Liver (tissue), 9 donors: ENCODE data around the gene MICAL1. TPM values are rescaled to one million over a fixed set of nuclear protein-coding genes. Genes with fewer than 3 reads are reported as not detected.

ENCODE experiments used
- DNase-seq: peaks from one replicate; pipeline ENCODE4 v3.0.0-alpha.2; 2017; ENCODE audit warnings: low spot score
- H3K27ac ChIP-seq, 2 donors: one replicate each; pipeline ENCODE4 v1.7.0; 2013; ENCODE audit warnings: inconsistent platforms in 2 of 2, low read length in 2 of 2, control low read depth in 1 of 2, low read depth in 1 of 2, mild to moderate bottlenecking in 1 of 2
- H3K27me3 ChIP-seq, 4 donors: one replicate each; pipeline versions ENCODE4 v1.6.1 to v1.7.0; 2013; ENCODE audit warnings: low read length in 3 of 4, inconsistent platforms in 1 of 4, mild to moderate bottlenecking in 1 of 4, moderate library complexity in 1 of 4; ENCODE audit not compliant: control insufficient read depth in 4 of 4, insufficient read depth in 4 of 4
- H3K36me3 ChIP-seq, 4 donors: one replicate each; pipeline versions ENCODE4 v1.6.1 to v1.7.0; 2013; ENCODE audit warnings: low read length in 3 of 4, mild to moderate bottlenecking in 3 of 4, low read depth in 1 of 4, moderate library complexity in 1 of 4; ENCODE audit not compliant: control insufficient read depth in 4 of 4, insufficient read depth in 3 of 4
- H3K4me1 ChIP-seq, 4 donors: one replicate each; pipeline versions ENCODE4 v1.6.1 to v1.7.0; 2013; ENCODE audit warnings: low read length in 3 of 4, mild to moderate bottlenecking in 3 of 4, moderate library complexity in 1 of 4; ENCODE audit not compliant: control insufficient read depth in 4 of 4, insufficient read depth in 4 of 4
- H3K4me3 ChIP-seq, 3 donors: one replicate each; pipeline versions ENCODE4 v1.6.1 to v1.7.0; 2013; ENCODE audit warnings: low read length in 3 of 3, control low read depth in 1 of 3, low read depth in 1 of 3, mild to moderate bottlenecking in 1 of 3
- H3K9ac ChIP-seq, 2 donors: one replicate each; pipeline ENCODE4 v1.7.0; 2013; ENCODE audit warnings: low read length in 2 of 2, mild to moderate bottlenecking in 2 of 2, moderate library complexity in 2 of 2, control low read depth in 1 of 2, low read depth in 1 of 2
- H3K9me3 ChIP-seq, 4 donors: one replicate each; pipeline versions ENCODE4 v1.6.1 to v1.7.0; 2013; ENCODE audit warnings: low read length in 3 of 4; ENCODE audit not compliant: control insufficient read depth in 4 of 4
- ATF3 ChIP-seq: IDR thresholded peaks from 2 replicates; pipeline ENCODE4 v1.6.1; 2016; ENCODE audit warnings: antibody characterized with exemption
- CTCF ChIP-seq: fragments of 150-350 bp; IDR thresholded peaks from 2 replicates; pipeline ENCODE4 v1.5.1; 2017; ENCODE audit warnings: improper control_type of control experiment, low read depth, low read length; ENCODE audit not compliant: missing input control
- EGR1 ChIP-seq, 2 donors: IDR thresholded peaks; 2 replicates each; pipeline ENCODE4 v1.6.1; 2016 to 2018; ENCODE audit warnings: antibody characterized with exemption in 2 of 2, low read depth in 2 of 2
- FOXA1 ChIP-seq: IDR thresholded peaks from 2 replicates; pipeline ENCODE4 v1.6.1; 2016; ENCODE audit warnings: antibody characterized with exemption
- FOXA2 ChIP-seq: IDR thresholded peaks from 2 replicates; pipeline ENCODE4 v1.6.1; 2016; ENCODE audit warnings: antibody characterized with exemption
- HNF4G ChIP-seq: IDR thresholded peaks from 2 replicates; pipeline ENCODE4 v1.6.1; 2016; ENCODE audit warnings: antibody characterized with exemption
- JUND ChIP-seq, 2 donors: IDR thresholded peaks; 2 replicates each; pipeline ENCODE4 v1.6.1; 2016; ENCODE audit warnings: antibody characterized with exemption in 2 of 2
- MAX ChIP-seq: IDR thresholded peaks from 2 replicates; pipeline ENCODE4 v1.6.1; 2016; ENCODE audit warnings: antibody characterized with exemption
- NR2F2 ChIP-seq: IDR thresholded peaks from 2 replicates; pipeline ENCODE4 v1.6.1; 2016; ENCODE audit warnings: antibody characterized with exemption
- RAD21 ChIP-seq, 2 donors: IDR thresholded peaks; 2 replicates each; pipeline ENCODE4 v1.6.1; 2016; ENCODE audit warnings: antibody characterized with exemption in 2 of 2, mild to moderate bottlenecking in 2 of 2
- RXRA ChIP-seq, 2 donors: IDR thresholded peaks; 2 replicates each; pipeline ENCODE4 v1.6.1; 2017 to 2018; ENCODE audit warnings: antibody characterized with exemption in 2 of 2, mild to moderate bottlenecking in 1 of 2
- SP1 ChIP-seq: IDR thresholded peaks from 2 replicates; pipeline ENCODE4 v1.6.1; 2018; ENCODE audit warnings: antibody characterized with exemption, mild to moderate bottlenecking
- TAF1 ChIP-seq: conservative IDR thresholded peaks from 2 replicates; pipeline ENCODE4 v1.6.1; 2016; ENCODE audit warnings: antibody characterized with exemption, mild to moderate bottlenecking
- YY1 ChIP-seq: IDR thresholded peaks from 2 replicates; pipeline ENCODE4 v1.6.1; 2016; ENCODE audit warnings: antibody characterized with exemption, mild to moderate bottlenecking
- ZBTB33 ChIP-seq: IDR thresholded peaks from 2 replicates; pipeline ENCODE4 v1.6.1; 2016; ENCODE audit warnings: antibody characterized with exemption
- WGBS: extraction: QIAGEN DNeasy Blood & Tissue Kit; methylation state at CpG from one replicate; pipeline ENCODE4 v1.1.7; 2013; 5-methylcytosine and 5-hydroxymethylcytosine counted together
- polyA plus RNA-seq, 2 donors: library from polyadenylated mRNA; stranded (reverse) in 1 of 2; unstranded in 1 of 2; fragments of 200-250 nt in 1 of 2; fragments of >200 nt in 1 of 2; fragmentation: Nextera tagmentation in 1 of 2; extraction: Ambion mirVana in 1 of 2; gene quantifications; one replicate each; pipeline versions ENCODE4 v1.2.1 to v1.2.3, GENCODE V29; 2013 to 2015
- total RNA-seq, 2 donors: library from RNA; depleted of rRNA; stranded (reverse); fragments of >200 nt; gene quantifications; one replicate each; pipeline ENCODE4 v1.2.3, GENCODE V29; 2014
- donor health status: healthy.
- donor health status: healthy.
- donor health status: healthy.
- donor health status: healthy.
- donor health status: healthy.

Gene MICAL1
- total and polyA plus RNA-seq, 4 donors = 1.8 to 4.9 (median 3.3) TPM

- TF ChIP-seq MAX (no peak), SP1 (no peak), YY1 (no peak), CTCF (no peak), RXRA (IDR thresholded peaks at IDR 0.05) (no peak), JUND (IDR thresholded peaks at IDR 0.05) (no peak), HNF4G (no peak), RAD21 (IDR thresholded peaks at IDR 0.05) (no peak), TAF1 (no peak)
- Histone ChIP-seq H3K36me3 (peaks cover 9 to 40% (median 31%) of the 10 kb centered on the region in 4 donors), H3K9me3 (no peaks in the 10 kb centered on the region), H3K9ac (no peak overlapping the region), H3K4me3 (no peak overlapping the region), H3K27me3 (no peaks in the 10 kb centered on the region), H3K27ac (no peak overlapping the region), H3K4me1 (peaks cover 0 to 6% (median 3%) of the 10 kb centered on the region in 4 donors)
- DNase-seq = no peak
- WGBS = 97% methylated on average over 9 of the region's 9 CpGs
These were observed 16.8 kb upstream of the MICAL1 start for GRCh38 chr6:109472132-109472995.

GRCh38 chr6:109471105-109471810 lies 15.7 kb upstream of the MICAL1 start:
- DNase-seq = no peak
- 91% methylated on average over 5 of the region's 5 CpGs for WGBS
- Histone ChIP-seq H3K27me3 (no peaks in the 10 kb centered on the region), H3K9ac (no peak overlapping the region), H3K4me3 (no peak overlapping the region), H3K9me3 (no peaks in the 10 kb centered on the region), H3K36me3 (peaks cover 8 to 45% (median 36%) of the 10 kb centered on the region in 4 donors), H3K27ac (no peak overlapping the region), H3K4me1 (peaks cover 0 to 6% (median 1%) of the 10 kb centered on the region in 4 donors)
- TF ChIP-seq YY1 = no peak
- TF ChIP-seq MAX = no peak
- TF ChIP-seq NR2F2 = no peak
- no peak for TF ChIP-seq SP1
- no peak for TF ChIP-seq HNF4G

- Histone ChIP-seq H3K9ac (no peak overlapping the region), H3K27me3 (no peaks in the 10 kb centered on the region), H3K27ac (no peak overlapping the region), H3K36me3 (peaks cover 8 to 60% (median 48%) of the 10 kb centered on the region in 4 donors), H3K4me3 (no peak overlapping the region), H3K9me3 (no peaks in the 10 kb centered on the region), H3K4me1 (no peaks in the 10 kb centered on the region)
- TF ChIP-seq NR2F2 = no peak
- TF ChIP-seq JUND (IDR thresholded peaks at IDR 0.05) = no peak
- TF ChIP-seq RAD21 (IDR thresholded peaks at IDR 0.05) = no peak
- no peak for TF ChIP-seq HNF4G
- TF ChIP-seq MAX = no peak
- no peak for TF ChIP-seq EGR1 (IDR thresholded peaks at IDR 0.05; ENCODE audit: low read depth in 2 of 2)
- no peak for TF ChIP-seq SP1
- TF ChIP-seq TAF1 = no peak
- TF ChIP-seq ATF3 = no peak
- TF ChIP-seq FOXA2 = no peak
- no peak for TF ChIP-seq RXRA (IDR thresholded peaks at IDR 0.05)
- no peak for TF ChIP-seq ZBTB33
- TF ChIP-seq YY1 = no peak
- no peak for TF ChIP-seq CTCF
- no peak for TF ChIP-seq FOXA1
- DNase-seq = no peak
- 93% methylated on average over 5 of the region's 5 CpGs for WGBS
These were observed 14.1 kb upstream of the MICAL1 start for GRCh38 chr6:109469591-109470189.
